NCI-H1417 (cell line): ENCODE measurements around the gene S100A9.
"Not testable (repeated sequence)": the region's sequence is repeated elsewhere in the genome, so short reads cannot be mapped to it uniquely, and the experiment has no call there.

ENCODE experiments used
- DNase-seq, 3 experiments: peaks; one replicate each; lab custom pipeline; 2025; lab: John Stamatoyannopoulos, UW

Gene S100A9

DNA sequence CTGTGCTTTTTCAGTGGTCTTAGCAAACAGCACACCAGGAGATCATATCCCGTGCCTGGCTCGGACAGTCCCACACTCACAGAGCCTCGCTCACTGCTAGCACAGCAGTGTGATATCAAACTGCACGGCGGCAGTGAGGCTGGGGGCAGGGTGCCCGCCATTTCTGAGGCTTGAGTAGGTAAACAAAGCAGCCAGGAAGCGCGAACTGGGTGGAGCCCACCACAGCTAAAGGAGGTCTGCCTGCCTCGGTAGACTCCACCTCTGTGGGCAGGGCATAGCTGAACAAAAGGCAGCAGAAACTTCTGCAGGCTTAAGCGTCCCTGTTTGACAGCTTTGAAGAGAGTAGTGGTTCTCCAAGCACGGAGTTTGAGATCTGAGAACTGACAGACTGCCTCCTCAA lies 49.6 kb downstream of the S100A9 start:
- DNase-seq, result not testable (repeated sequence)
